ENCODE results near the gene MRPL36.
A peak's percentile ranks its signal among the peaks of the same experiment; 100 is the strongest.
"Not testable (repeated sequence)": the region's sequence is repeated elsewhere in the genome, so short reads cannot be mapped to it uniquely, and the experiment has no call there.

MRPL36 gene

GRCh38 chr5:1798589-1798988 lies 1.0 kb downstream of the MRPL36 start:
- Histone ChIP-seq H3K4me1 (ENCODE audit: control extremely low read depth in 1 of 4, control insufficient read depth in 4 of 4, insufficient read depth in 4 of 4, low read length in 3 of 4) (peaks cover 2 to 34% (median 23%) of the 10 kb centered on the region in 4 experiments), H3K27ac (ENCODE audit: insufficient read depth in 1 of 2, low read depth in 1 of 2, low read length in 2 of 2, poor library complexity in 1 of 2, severe bottlenecking in 2 of 2) (peak overlapping the region in 1 of 2 experiments; percentile 76), H3K36me3 (ENCODE audit: control insufficient read depth in 4 of 4, insufficient read depth in 4 of 4, low read length in 3 of 4) (peaks cover 0 to 34% (median 25%) of the 10 kb centered on the region in 4 experiments), H3K4me3 (ENCODE audit: control insufficient read depth in 1 of 7, extremely low read depth in 1 of 7, insufficient read depth in 4 of 7, low read depth in 2 of 7, low read length in 6 of 7) (peak overlapping the region in 6 of 7 experiments; percentile 62 to 97 (median 92))
- H3K9me3 ChIP-seq (ENCODE audit: control extremely low read depth in 1 of 5, control insufficient read depth in 4 of 5, insufficient read depth in 2 of 5, low read depth in 1 of 5, low read length in 4 of 5); H3K27me3 ChIP-seq (replicated peaks in 2 of 5; ENCODE audit: control insufficient read depth in 4 of 5, insufficient read depth in 5 of 5, low read length in 4 of 5); DNase-seq; POLR2A ChIA-PET; CTCF ChIA-PET: not testable (repeated sequence)
- WGBS (ENCODE audit: insufficient coverage), result 93% methylated on average over 10 of the region's 16 CpGs

- DNase-seq, result no peak
- Histone ChIP-seq H3K27me3 (replicated peaks in 2 of 5; ENCODE audit: control insufficient read depth in 4 of 5, insufficient read depth in 5 of 5, low read length in 4 of 5) (no peaks in the 10 kb centered on the region), H3K27ac (ENCODE audit: insufficient read depth in 1 of 2, low read depth in 1 of 2, low read length in 2 of 2, poor library complexity in 1 of 2, severe bottlenecking in 2 of 2) (no peak overlapping the region), H3K4me1 (ENCODE audit: control extremely low read depth in 1 of 4, control insufficient read depth in 4 of 4, insufficient read depth in 4 of 4, low read length in 3 of 4) (peaks cover 2 to 41% (median 26%) of the 10 kb centered on the region in 4 experiments), H3K4me3 (ENCODE audit: control insufficient read depth in 1 of 7, extremely low read depth in 1 of 7, insufficient read depth in 4 of 7, low read depth in 2 of 7, low read length in 6 of 7) (no peak overlapping the region), H3K9me3 (ENCODE audit: control extremely low read depth in 1 of 5, control insufficient read depth in 4 of 5, insufficient read depth in 2 of 5, low read depth in 1 of 5, low read length in 4 of 5) (no peaks in the 10 kb centered on the region), H3K36me3 (ENCODE audit: control insufficient read depth in 4 of 4, insufficient read depth in 4 of 4, low read length in 3 of 4) (peaks cover 0 to 26% (median 17%) of the 10 kb centered on the region in 4 experiments)
- POLR2A ChIA-PET, result no interaction called here
- WGBS (ENCODE audit: insufficient coverage), result 99% methylated on average over 9 of the region's 11 CpGs
- CTCF ChIA-PET, result interaction anchor here (1.1 kb wide), 1 partner anchor 10 kb away, joined by 3 read pairs; no protein-coding TSS in a partner anchor
Measured at GRCh38 chr5:1797855-1798254, 1.8 kb downstream of the MRPL36 start.

- Histone ChIP-seq H3K4me1 (ENCODE audit: control extremely low read depth in 1 of 4, control insufficient read depth in 4 of 4, insufficient read depth in 4 of 4, low read length in 3 of 4) (peaks cover 2 to 44% (median 29%) of the 10 kb centered on the region in 4 experiments), H3K9me3 (ENCODE audit: control extremely low read depth in 1 of 5, control insufficient read depth in 4 of 5, insufficient read depth in 2 of 5, low read depth in 1 of 5, low read length in 4 of 5) (no peaks in the 10 kb centered on the region), H3K27me3 (replicated peaks in 2 of 5; ENCODE audit: control insufficient read depth in 4 of 5, insufficient read depth in 5 of 5, low read length in 4 of 5) (no peaks in the 10 kb centered on the region), H3K27ac (ENCODE audit: insufficient read depth in 1 of 2, low read depth in 1 of 2, low read length in 2 of 2, poor library complexity in 1 of 2, severe bottlenecking in 2 of 2) (no peak overlapping the region), H3K4me3 (ENCODE audit: control insufficient read depth in 1 of 7, extremely low read depth in 1 of 7, insufficient read depth in 4 of 7, low read depth in 2 of 7, low read length in 6 of 7) (no peak overlapping the region), H3K36me3 (ENCODE audit: control insufficient read depth in 4 of 4, insufficient read depth in 4 of 4, low read length in 3 of 4) (peaks cover 0 to 23% (median 16%) of the 10 kb centered on the region in 4 experiments)
- POLR2A ChIA-PET, result no interaction called here
- CTCF ChIA-PET, result interaction anchor here (1.1 kb wide), 1 partner anchor 11 kb away, joined by 3 read pairs; no protein-coding TSS in a partner anchor
- 93% methylated on average over 6 of the region's 18 CpGs for WGBS (ENCODE audit: insufficient coverage)
- DNase-seq, result no peak
Measured at GRCh38 chr5:1797103-1797800, 2.4 kb downstream of the MRPL36 start.

- H3K36me3 ChIP-seq (ENCODE audit: control insufficient read depth in 4 of 4, insufficient read depth in 4 of 4, low read length in 3 of 4), result peaks cover 0 to 23% (median 16%) of the 10 kb centered on the region in 4 experiments
- no peaks in the 10 kb centered on the region for H3K27me3 ChIP-seq (replicated peaks in 2 of 5; ENCODE audit: control insufficient read depth in 4 of 5, insufficient read depth in 5 of 5, low read length in 4 of 5)
- DNase-seq, result no peak
- ChIA-PET CTCF (no interaction called here), POLR2A (no interaction called here)
- H3K4me1 ChIP-seq (ENCODE audit: control extremely low read depth in 1 of 4, control insufficient read depth in 4 of 4, insufficient read depth in 4 of 4, low read length in 3 of 4), result peaks cover 0 to 46% (median 24%) of the 10 kb centered on the region in 4 experiments
- 92% methylated on average over 15 of the region's 21 CpGs for WGBS (ENCODE audit: insufficient coverage)
- no peaks in the 10 kb centered on the region for H3K9me3 ChIP-seq (ENCODE audit: control extremely low read depth in 1 of 5, control insufficient read depth in 4 of 5, insufficient read depth in 2 of 5, low read depth in 1 of 5, low read length in 4 of 5)
- no peak overlapping the region for H3K27ac ChIP-seq (ENCODE audit: insufficient read depth in 1 of 2, low read depth in 1 of 2, low read length in 2 of 2, poor library complexity in 1 of 2, severe bottlenecking in 2 of 2)
- no peak overlapping the region for H3K4me3 ChIP-seq (ENCODE audit: control insufficient read depth in 1 of 7, extremely low read depth in 1 of 7, insufficient read depth in 4 of 7, low read depth in 2 of 7, low read length in 6 of 7)
Measured at GRCh38 chr5:1796371-1797102, 3.1 kb downstream of the MRPL36 start.

GRCh38 chr5:1795931-1796330 lies 3.7 kb downstream of the MRPL36 start:
- peaks cover 0 to 47% (median 23%) of the 10 kb centered on the region in 4 experiments for H3K4me1 ChIP-seq (ENCODE audit: control extremely low read depth in 1 of 4, control insufficient read depth in 4 of 4, insufficient read depth in 4 of 4, low read length in 3 of 4)
- peaks cover 0 to 23% (median 16%) of the 10 kb centered on the region in 4 experiments for H3K36me3 ChIP-seq (ENCODE audit: control insufficient read depth in 4 of 4, insufficient read depth in 4 of 4, low read length in 3 of 4)
- no peak overlapping the region for H3K27ac ChIP-seq (ENCODE audit: insufficient read depth in 1 of 2, low read depth in 1 of 2, low read length in 2 of 2, poor library complexity in 1 of 2, severe bottlenecking in 2 of 2)
- ChIA-PET CTCF (no interaction called here), POLR2A (no interaction called here)
- H3K4me3 ChIP-seq (ENCODE audit: control insufficient read depth in 1 of 7, extremely low read depth in 1 of 7, insufficient read depth in 4 of 7, low read depth in 2 of 7, low read length in 6 of 7), result no peak overlapping the region
- WGBS (ENCODE audit: insufficient coverage), result 95% methylated on average over 8 of the region's 8 CpGs
- no peaks in the 10 kb centered on the region for H3K9me3 ChIP-seq (ENCODE audit: control extremely low read depth in 1 of 5, control insufficient read depth in 4 of 5, insufficient read depth in 2 of 5, low read depth in 1 of 5, low read length in 4 of 5)
- DNase-seq, result no peak
- no peaks in the 10 kb centered on the region for H3K27me3 ChIP-seq (replicated peaks in 2 of 5; ENCODE audit: control insufficient read depth in 4 of 5, insufficient read depth in 5 of 5, low read length in 4 of 5)

GRCh38 chr5:1795506-1795905 lies 4.1 kb downstream of the MRPL36 start:
- no peak for DNase-seq
- 94% methylated on average over 5 of the region's 13 CpGs for WGBS (ENCODE audit: insufficient coverage)

GRCh38 chr5:1794901-1795290 lies 4.7 kb downstream of the MRPL36 start:
- no peaks in the 10 kb centered on the region for H3K27me3 ChIP-seq (replicated peaks in 2 of 5; ENCODE audit: control insufficient read depth in 4 of 5, insufficient read depth in 5 of 5, low read length in 4 of 5)
- H3K4me3 ChIP-seq (ENCODE audit: control insufficient read depth in 1 of 7, extremely low read depth in 1 of 7, insufficient read depth in 4 of 7, low read depth in 2 of 7, low read length in 6 of 7), result no peak overlapping the region
- H3K36me3 ChIP-seq (ENCODE audit: control insufficient read depth in 4 of 4, insufficient read depth in 4 of 4, low read length in 3 of 4), result peaks cover 0 to 23% (median 16%) of the 10 kb centered on the region in 4 experiments
- POLR2A ChIA-PET, result no interaction called here
- CTCF ChIA-PET, result no interaction called here
- 97% methylated on average over 17 of the region's 17 CpGs for WGBS (ENCODE audit: insufficient coverage)
- H3K27ac ChIP-seq (ENCODE audit: insufficient read depth in 1 of 2, low read depth in 1 of 2, low read length in 2 of 2, poor library complexity in 1 of 2, severe bottlenecking in 2 of 2), result no peak overlapping the region
- no peaks in the 10 kb centered on the region for H3K9me3 ChIP-seq (ENCODE audit: control extremely low read depth in 1 of 5, control insufficient read depth in 4 of 5, insufficient read depth in 2 of 5, low read depth in 1 of 5, low read length in 4 of 5)
- H3K4me1 ChIP-seq (ENCODE audit: control extremely low read depth in 1 of 4, control insufficient read depth in 4 of 4, insufficient read depth in 4 of 4, low read length in 3 of 4), result peaks cover 0 to 43% (median 15%) of the 10 kb centered on the region in 4 experiments
- DNase-seq, result no peak

More at GRCh38 chr5:1795506-1795905, 4.1 kb downstream of the MRPL36 start:
- peaks cover 0 to 23% (median 16%) of the 10 kb centered on the region in 4 experiments for H3K36me3 ChIP-seq (ENCODE audit: control insufficient read depth in 4 of 4, insufficient read depth in 4 of 4, low read length in 3 of 4)
- POLR2A ChIA-PET, result no interaction called here
- peaks cover 0 to 43% (median 19%) of the 10 kb centered on the region in 4 experiments for H3K4me1 ChIP-seq (ENCODE audit: control extremely low read depth in 1 of 4, control insufficient read depth in 4 of 4, insufficient read depth in 4 of 4, low read length in 3 of 4)
- H3K9me3 ChIP-seq (ENCODE audit: control extremely low read depth in 1 of 5, control insufficient read depth in 4 of 5, insufficient read depth in 2 of 5, low read depth in 1 of 5, low read length in 4 of 5), result no peaks in the 10 kb centered on the region
- H3K4me3 ChIP-seq (ENCODE audit: control insufficient read depth in 1 of 7, extremely low read depth in 1 of 7, insufficient read depth in 4 of 7, low read depth in 2 of 7, low read length in 6 of 7), result no peak overlapping the region
- CTCF ChIA-PET, result no interaction called here
- no peak overlapping the region for H3K27ac ChIP-seq (ENCODE audit: insufficient read depth in 1 of 2, low read depth in 1 of 2, low read length in 2 of 2, poor library complexity in 1 of 2, severe bottlenecking in 2 of 2)
- no peaks in the 10 kb centered on the region for H3K27me3 ChIP-seq (replicated peaks in 2 of 5; ENCODE audit: control insufficient read depth in 4 of 5, insufficient read depth in 5 of 5, low read length in 4 of 5)
